ENCODE measurements around the gene KIAA0232. TPM values are rescaled to one million over a fixed set of nuclear protein-coding genes. Genes with fewer than 3 reads are reported as not detected.

The KIAA0232 gene
- total and polyA plus RNA-seq, 2 of the 8 experiments (the other 6 are each of a cell fraction or from before 2014, with no cell fraction given), result 5.6 to 23.3 TPM

DNA sequence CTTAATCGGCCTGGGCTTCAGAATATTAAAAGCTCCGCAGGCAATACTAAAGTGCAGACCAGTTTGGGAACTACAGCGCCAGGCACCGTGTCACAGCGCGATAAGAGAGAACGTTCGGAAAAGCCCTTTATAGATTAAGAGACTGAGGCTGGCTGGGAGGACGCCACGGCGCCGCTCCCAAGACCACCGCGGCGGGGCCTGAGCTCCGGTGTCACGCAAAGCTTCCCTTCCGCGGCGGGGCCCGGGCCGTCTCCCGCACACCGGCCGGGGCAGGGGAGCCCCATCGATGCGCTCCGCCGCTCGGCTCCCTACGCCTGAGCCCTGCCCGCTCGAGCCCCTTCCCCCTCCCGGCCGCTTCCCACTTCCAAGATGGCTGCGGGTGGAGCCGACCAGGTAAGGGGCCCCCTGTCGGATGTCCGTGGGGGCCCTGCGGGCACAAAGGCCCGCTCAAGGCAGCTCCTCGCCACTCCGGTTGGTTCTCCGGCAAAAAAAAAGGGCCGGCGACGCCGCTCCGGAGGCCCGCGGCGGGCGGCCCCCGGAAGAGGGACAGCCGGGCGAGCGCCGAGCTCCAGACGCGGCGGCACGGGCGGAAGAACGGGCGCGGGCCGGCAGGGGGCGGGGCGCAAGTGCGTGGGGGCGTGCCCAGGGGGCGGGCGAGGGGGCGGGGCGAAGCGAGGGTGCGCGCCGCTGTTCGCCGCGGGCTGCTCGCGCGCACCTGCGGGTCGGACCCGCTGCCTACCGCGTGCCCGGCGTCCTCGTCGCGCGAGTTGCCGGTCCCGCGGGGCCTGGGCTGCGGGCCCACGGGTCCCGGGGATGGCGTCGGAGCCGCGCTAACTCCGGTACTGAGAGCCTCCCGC lies 126.8 kb downstream of the KIAA0232 start, which contains the start of gene TBC1D14 (continued):
- TF ChIP-seq ATF3 (IDR thresholded peaks at IDR 0.05; ENCODE audit: insufficient read depth, low read depth, low read length) (no peak), RFX5 (IDR thresholded peaks at IDR 0.05; ENCODE audit: borderline replicate concordance, low read depth, low read length) (no peak), EGR1 (IDR thresholded peaks at IDR 0.05; ENCODE audit: borderline replicate concordance, low read depth, low read length) (0 out of 2 replicates have a peak, but pooled peaks have one; percentile 2), JUND (IDR thresholded peaks at IDR 0.05; ENCODE audit: low read length) (0 out of 2 replicates have a peak, but pooled peaks have one; percentile 22), BCL11A (IDR thresholded peaks at IDR 0.05; ENCODE audit: low read depth in 2 of 2, low read length in 2 of 2) (no peak), TEAD4 (IDR thresholded peaks at IDR 0.05; ENCODE audit: low read depth, low read length) (no peak), USF2 (IDR thresholded peaks at IDR 0.05; ENCODE audit: low read length) (no peak), RAD21 (IDR thresholded peaks at IDR 0.05 in 1 of 2, conservative IDR thresholded peaks at IDR 0.05 in 1 of 2; ENCODE audit: low read depth in 2 of 2, low read length in 2 of 2) (peak; percentile 1 to 14; a peak in 1 of 4 replicates), PHF8 (conservative IDR thresholded peaks at IDR 0.05; ENCODE audit: low read depth, low read length) (peak; percentile 99), CHD1 (IDR thresholded peaks at IDR 0.05; ENCODE audit: low read depth, low read length) (no peak), TAF1 (IDR thresholded peaks at IDR 0.05; ENCODE audit: low read depth, low read length) (peak; percentile 95), BRCA1 (IDR thresholded peaks at IDR 0.05; ENCODE audit: low read depth, low read length) (no peak), TBP (IDR thresholded peaks at IDR 0.05; ENCODE audit: low read depth, low read length) (peak; percentile 79), CTBP2 (IDR thresholded peaks at IDR 0.05; ENCODE audit: borderline replicate concordance, insufficient read depth, insufficient read length, low read length) (no peak), KDM5A (IDR thresholded peaks at IDR 0.05; ENCODE audit: low read length) (peak; percentile 79), KDM4A (IDR thresholded peaks at IDR 0.05; ENCODE audit: low read depth, low read length, severe bottlenecking) (peak; percentile 56), CREB1 (IDR thresholded peaks at IDR 0.05) (peak; percentile 44), GABPA (IDR thresholded peaks at IDR 0.05; ENCODE audit: borderline replicate concordance, insufficient read depth, low read length) (peak; percentile 34; the same call in 1 of the 2 replicates), HDAC2 (IDR thresholded peaks at IDR 0.05; ENCODE audit: borderline replicate concordance in 1 of 2, low read depth in 2 of 2, low read length in 2 of 2) (0 out of 4 replicates have a peak, but pooled peaks of 1 of the 2 experiments have one; percentile 37), TAF7 (optimal IDR thresholded peaks at IDR 0.05; ENCODE audit: borderline replicate concordance, low read depth, low read length) (peak; percentile 86), YY1 (IDR thresholded peaks at IDR 0.05; ENCODE audit: low read depth, low read length) (peak; percentile 99)

Measured in H1 (cell line).